GM21717 (cell line): Measurements from ENCODE around the gene CTTNBP2.
A peak's percentile ranks its signal among the peaks of the same experiment; 100 is the strongest.
"Not testable (repeated sequence)": the region's sequence is repeated elsewhere in the genome, so short reads cannot be mapped to it uniquely, and the experiment has no call there.

ENCODE experiments used
- ATAC-seq: cut with Tn5 transposase; IDR thresholded peaks from one replicate; pipeline ENCODE4 v1.9.1; 2021; ENCODE audit warnings: mild to moderate bottlenecking, moderate library complexity; ENCODE audit not compliant: unreplicated experiment

Gene CTTNBP2

DNA sequence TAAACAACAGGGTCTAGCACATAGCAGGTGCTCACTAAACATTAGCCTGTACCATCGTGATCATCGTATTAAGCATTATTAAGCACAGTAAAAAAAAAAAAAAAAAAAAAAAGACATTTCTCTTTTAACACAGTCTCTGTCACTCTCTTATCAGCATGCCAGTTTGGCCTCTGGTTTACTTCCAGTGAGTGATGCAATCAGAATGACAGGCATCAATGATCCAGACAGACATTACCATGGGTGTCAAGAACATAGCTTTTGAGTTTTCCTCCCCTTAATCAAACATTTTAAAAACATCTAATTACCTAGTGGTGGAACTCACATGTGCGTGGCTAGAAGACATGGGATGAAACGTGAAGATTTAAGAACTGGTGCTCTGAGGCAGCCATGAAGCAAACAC is 115.8 kb downstream of the CTTNBP2 start:
- no peak for ATAC-seq

DNA sequence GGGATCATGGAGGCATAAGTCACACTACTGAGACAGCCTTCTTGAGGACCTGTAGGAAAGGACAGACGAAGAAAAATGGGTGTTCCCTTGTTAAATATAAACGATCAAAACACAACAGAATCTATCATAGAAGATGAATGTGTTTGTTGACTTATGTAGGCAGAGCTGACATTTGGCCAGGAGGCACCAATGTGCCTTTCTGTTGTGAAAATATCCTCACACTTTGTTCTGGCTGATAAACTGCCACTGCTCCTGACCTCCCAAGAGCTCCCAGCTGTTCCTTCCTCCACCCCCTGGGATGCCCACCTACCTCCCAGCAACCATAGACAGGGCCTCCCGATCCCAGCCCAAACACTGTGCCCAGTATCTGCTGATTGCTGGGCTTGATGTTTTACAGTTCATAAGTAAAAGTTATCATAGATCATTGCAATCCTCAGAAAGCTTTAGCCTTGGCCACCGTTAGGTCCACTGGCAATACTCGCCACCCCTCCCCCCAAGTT is 116.6 kb downstream of the CTTNBP2 start:
- ATAC-seq, result no peak

DNA sequence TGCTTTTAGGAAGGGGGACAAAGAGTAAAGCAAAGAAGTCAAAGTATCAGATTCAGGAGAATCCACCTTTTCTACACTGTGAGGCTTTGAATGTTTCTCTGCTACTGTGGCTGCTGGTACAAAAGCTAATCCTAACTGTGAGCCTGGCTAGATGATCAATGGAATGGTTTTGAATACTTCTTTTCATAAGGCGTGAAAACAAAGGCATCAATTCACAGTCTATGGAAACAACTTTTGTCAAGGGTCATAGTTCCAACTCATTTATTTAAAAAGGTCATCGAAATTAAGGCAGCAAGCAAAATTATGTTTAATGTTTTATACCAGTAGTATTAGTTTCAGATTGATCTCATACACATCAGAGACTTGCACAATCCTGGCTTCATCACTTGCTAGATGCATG is 118.1 kb downstream of the CTTNBP2 start:
- no peak for ATAC-seq

DNA sequence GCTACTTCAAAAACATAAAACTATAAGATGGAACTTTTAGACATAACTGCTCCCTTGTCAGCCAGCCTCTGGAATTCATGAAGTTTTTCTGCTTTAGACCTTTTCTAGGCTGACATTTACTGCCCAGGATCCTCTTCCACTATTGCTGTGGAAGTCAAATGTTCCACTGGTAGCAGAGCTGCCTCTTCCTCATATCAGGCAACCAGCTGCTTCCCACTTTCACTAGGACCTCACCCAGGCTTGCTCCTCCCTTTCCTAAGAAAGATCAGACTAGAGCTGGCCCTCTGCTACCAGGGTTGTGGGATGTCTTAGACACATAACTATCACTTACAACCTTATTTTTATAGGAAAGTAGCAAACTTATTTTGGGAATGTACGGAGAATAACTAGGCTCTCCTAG is 121.5 kb downstream of the CTTNBP2 start:
- ATAC-seq, result no peak

DNA sequence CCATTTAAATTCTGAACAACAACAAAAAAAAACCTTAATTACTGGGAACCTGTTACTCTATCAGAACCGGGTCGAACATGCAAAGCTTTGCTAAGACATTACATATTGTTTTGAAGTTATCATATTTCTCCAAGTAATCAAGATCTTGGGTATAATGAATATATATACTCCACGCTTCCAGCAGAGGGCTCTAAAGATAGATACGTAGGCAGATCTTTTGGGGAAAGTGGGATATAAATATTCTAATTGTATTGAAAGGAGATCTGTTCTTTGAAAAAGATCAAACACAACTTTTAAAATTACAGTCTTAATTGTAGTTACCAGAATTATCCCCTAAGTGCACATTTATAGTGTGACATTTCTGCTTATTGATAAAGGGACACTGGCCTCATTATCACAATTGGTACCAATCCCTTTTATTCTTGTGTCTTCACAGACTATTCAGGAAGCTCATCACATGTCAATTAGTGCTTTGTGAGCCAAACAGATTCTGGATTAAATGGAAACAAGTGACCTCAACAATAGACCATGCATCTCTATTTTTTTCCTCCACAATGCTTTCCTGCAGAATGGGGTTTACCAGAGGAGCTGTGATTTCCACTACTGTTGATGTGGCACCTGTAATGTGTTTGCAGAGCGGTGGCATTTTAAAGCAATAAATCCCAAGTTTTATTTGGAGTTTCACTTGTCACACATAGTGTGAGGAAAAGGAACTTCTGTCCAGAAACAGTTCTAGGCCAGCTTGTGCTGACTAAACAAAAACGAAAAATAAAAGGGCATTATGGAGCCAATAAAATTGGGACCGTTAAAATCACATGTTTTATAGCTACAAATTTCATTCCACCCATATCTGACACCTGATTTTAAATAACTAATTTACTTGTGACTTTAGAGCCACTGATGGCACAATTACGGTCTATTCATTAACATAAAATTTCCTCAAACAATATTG is 122.4 kb downstream of the CTTNBP2 start:
- no peak for ATAC-seq

DNA sequence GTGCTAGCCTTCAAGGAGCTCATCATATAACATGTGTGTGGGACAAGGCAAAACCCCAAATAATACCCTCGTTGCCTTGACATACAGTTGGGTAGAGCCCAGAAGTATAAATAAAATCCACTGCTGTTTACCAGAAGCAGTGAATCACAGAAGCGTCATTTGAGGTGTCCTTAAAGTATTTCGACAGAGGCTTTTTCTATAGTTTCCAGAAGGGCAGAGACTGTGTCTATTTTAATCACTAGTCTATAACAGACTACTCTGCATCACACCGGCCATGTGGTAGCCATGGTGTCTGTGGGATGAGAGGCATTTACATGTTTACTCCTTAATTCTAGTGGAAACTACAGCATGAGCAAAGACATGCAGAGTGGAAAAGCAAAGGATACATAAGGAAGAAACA is 131.3 kb downstream of the CTTNBP2 start:
- ATAC-seq, result no peak

DNA sequence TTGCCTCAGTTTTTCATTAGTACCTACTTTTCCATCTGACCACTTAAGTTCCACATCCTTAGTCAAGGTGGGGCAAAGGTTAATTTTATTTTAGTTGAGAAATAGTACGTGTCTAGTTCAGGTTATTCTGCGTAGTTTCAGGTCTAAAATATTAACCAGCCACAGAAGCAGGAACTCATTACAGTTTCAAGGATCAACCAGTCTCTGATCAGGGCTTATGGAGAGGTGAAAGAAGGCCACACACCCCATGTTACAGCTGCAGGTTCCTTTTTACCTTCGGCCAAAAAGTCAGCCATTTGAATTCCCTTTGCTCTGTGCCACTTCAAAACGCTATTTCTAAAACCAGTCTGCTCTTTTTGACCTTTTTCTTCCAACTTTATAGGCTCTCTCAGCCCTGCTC is 134.2 kb downstream of the CTTNBP2 start:
- no peak for ATAC-seq

DNA sequence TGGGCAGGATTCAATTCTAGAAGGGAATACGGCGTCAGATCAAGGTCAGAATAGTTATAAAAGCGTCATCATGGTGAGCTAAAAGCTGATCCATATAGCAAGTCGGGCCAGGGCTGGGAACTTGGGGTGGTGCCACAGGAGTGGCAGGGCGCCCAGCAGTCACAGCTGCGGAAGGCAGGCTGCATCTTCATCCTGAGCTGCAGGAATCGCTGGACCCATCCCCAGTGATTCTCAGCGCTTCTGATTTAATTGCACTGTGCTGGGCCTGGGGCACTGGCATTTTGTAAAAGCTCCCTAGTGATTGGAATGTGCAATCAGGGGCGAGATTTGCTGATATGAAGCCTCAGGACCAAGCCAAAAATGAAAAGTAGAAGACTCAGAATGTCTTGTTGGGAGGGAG is 135.3 kb downstream of the CTTNBP2 start:
- ATAC-seq, result no peak

DNA sequence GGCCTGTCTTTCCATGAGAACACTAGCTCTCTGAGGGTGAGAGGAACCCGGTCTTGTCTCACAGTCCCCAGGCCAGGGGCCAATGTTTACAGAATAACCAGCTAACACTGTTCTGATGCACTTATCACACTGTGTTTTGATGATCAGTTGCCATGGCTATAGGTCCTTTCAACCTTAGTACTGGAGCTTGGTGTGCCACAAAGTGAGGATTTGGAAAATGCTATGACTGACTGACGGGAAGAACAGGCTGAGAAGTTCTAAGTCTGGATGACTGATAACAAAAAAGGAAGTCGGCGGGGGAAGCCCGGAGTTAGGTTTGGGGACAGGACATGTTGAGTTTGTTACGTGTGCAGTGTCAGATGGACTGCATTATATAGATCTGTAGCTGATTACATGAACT is 141.8 kb downstream of the CTTNBP2 start:
- peak; percentile 96 for ATAC-seq

DNA sequence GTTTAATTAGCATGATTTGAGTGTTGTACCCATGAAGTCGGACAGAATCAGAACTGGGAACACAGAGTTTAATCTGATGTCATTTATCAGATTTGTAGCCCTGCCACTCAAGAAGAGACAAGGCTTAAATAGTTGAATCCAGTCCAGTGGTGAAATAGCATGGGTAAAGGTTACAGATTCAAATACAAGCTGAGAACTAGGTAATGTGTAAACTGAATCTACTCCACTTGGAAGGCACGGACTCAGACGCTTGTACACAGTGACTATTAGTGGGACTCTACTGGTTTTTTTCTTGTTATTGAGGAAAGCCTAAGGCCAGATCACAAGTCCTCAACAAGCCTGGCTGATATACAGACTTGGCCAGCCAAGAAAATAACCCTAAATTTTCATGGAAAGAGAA is 142.9 kb downstream of the CTTNBP2 start:
- no peak for ATAC-seq

DNA sequence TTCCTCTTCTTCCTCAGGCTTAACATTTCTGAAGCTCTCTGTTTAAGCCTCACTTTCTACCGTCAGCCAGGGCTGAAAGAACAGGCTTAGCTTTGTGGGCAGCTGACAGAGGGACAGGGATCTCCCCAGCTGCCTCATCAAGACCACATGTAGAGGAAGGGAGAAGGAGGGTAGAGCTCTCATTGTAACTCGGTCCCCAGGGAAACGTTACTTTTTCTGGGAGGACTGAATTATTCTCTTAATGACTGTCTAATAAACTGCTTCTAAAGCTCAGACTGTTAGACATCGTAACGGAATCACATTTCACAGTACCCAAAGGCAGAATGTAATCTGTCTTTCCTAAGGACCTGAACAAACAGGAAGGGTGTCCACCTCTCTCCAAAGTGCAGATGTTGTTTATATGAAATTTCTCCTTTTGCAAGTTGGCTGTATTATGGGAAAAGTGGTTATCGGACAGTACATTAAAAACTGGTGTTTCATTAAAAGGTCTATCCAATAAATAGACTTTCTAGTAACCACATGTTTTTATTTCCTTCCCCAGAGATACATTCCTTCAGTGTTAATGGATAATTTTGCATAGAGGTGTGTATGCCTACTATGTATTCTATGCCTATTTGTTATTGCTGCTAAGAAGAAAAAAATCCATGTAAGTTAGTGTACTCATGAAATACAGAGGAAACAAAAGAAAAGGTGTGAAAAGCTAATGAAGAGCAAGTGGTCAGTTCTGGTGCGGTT is 144.2 kb downstream of the CTTNBP2 start:
- peak; percentile 56 for ATAC-seq

DNA sequence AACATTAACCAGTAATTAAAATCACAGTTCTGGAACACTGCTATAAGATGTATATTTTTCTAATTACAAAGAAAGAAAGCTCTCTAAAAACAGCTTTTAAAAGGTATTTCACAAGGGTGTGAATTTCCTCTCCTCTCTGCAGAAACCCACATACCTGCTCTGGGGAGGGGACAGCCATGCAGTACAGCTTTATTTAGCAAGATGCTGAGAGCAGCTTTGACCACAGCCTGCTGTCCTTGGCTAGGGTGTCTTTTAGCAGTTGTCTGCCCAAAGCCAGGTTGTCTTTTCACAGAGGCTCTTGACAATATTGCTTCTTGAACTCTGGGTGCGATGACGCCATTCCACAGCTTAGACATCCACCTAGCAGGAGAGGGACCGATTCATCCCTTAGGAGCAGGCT is 148.3 kb downstream of the CTTNBP2 start:
- ATAC-seq, result no peak

DNA sequence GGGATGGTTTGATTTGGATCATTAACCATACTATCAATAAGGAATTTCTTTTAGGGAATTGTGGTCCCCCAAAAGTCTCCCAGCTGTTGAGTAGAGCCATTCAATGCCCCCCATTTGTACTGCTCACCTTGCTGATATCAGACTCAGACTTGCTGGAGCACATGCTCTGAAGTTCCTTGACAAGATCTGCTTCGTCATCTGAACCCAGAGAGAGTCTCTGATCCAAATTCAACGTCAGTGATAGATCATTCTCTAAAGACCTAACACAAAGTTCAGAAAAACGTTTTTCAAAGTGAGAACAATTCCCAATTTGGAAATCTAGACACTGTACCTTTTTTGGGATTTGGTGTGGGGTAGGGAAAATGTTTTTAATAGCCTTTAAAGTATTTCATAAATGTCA is 153.9 kb downstream of the CTTNBP2 start:
- no peak for ATAC-seq

DNA sequence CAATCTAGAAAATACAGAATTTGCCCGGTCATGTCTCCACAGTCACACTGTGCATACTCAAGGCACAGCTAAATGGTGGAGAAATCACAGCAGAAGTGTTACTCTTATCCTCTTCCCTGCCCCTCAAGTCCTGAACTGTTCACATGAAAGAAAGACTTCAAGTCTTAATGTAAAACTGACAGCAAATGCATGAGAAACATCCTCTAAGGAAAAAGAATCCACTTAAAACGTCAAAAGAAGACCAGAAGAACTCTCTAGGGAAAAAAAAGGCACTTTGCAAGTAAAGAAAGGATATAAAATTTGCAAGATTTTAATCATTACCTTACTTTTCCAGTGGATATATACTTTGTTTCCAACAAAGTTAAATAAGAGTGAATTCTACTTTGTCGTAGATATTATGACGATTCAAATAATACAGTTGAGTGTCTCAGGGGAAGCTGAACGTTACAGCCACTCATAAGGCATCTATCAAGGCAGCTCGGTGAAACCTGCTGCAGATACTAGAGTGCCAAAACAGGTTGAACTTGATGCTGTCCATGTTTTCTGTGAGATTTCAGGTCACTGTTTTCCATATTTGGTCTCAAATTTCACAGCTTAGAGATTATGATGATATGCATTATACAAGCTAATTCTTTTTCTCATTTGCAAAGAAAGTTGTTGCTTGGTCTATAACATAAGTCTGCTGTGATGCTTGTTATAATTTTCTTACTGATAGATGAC is 155.0 kb downstream of the CTTNBP2 start:
- no peak for ATAC-seq

DNA sequence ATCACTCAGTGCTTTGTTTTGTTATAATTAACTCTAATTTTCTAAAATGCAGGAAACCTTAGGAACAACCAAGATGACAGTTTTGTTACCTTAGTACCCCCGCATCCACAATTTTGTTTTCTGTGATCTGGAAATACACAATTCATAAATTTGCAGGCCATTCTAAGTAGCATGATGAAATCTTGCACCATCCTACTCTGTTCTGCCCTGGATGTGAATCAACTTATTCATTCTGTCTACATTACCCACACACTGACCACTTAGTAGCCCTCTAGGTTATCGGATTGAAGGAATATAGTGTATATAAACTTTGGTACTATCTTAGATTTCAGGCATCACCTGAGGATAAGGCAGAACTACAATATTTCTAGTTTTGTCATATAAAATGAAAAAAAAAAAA is 155.9 kb downstream of the CTTNBP2 start:
- no peak for ATAC-seq

DNA sequence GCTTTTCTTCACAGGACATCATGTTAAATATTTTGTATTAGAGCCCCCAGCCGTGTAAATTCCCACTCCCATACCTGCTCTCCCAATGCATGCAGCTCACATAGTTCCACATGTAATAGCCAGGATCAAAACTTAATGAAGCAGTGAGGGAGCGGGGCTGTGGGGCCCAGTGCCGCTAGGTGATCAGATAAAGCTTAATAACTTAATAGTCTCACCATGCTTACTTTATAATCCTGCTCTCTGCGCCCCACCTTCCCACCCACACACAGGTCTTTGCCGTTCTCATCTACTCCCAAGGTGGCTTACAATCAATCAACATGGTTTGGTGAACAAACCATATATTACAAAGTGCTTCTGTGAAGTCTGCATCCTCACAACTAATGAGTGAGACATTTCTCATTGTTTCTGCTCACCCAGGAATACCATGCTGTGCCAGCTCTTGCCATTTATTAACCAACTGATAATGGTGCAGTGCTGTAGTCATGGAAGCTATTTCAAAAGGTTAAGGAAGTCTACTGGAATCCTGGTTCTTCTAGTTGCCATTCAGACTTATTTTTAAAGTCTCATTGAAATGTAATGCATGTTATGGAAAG is 156.4 kb downstream of the CTTNBP2 start:
- ATAC-seq, result no peak

DNA sequence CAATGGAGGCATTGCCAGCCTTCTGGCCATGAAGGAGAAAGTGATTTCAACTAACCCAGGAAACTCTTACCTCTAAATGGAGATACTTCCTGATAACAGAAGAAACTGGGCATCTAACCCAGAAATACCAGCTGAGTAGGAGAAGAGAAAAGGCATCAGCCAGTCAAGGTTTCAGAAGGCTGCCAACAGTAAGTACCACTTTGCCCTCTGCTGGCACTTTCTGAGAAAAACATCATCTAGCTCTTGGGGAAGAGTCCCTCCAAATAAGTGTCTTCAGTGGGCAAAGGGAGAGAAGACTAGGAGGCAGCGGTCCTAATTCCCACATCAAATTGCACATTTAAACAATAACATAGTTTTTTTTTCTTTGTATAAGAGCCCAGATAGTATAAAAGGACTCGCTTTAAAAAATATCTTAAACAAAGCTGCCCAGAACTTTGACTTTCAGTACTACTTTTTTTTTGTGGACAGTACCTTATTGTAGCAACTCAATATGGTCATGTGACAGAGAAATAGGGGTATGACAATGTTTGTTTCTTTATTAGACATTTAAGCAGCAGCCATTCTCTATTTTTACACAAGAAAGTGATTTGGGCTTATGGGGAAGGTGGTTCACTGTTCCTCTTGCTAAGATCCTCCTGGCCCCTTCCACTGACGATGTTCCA is 157.3 kb downstream of the CTTNBP2 start:
- ATAC-seq, result peak; percentile 74

DNA sequence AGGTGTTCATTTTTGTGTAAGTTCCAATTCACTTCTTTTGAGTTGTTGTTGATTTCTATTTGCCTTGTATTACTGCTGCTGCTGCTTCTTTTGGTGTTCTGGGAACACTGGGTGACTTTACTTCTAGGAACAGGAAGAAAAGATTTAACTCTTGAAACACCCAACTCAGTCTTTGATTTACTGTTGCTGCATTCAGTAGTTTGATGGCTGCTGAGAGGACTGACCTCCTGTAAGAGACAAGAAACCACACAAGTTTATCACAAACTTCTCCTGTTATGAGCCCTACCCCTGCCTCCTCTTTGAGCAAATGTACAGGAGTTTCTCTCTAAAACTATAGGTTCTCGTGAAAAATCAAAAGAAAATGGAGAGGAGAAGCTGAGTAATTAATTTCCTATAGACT is 161.7 kb downstream of the CTTNBP2 start:
- ATAC-seq, result no peak

DNA sequence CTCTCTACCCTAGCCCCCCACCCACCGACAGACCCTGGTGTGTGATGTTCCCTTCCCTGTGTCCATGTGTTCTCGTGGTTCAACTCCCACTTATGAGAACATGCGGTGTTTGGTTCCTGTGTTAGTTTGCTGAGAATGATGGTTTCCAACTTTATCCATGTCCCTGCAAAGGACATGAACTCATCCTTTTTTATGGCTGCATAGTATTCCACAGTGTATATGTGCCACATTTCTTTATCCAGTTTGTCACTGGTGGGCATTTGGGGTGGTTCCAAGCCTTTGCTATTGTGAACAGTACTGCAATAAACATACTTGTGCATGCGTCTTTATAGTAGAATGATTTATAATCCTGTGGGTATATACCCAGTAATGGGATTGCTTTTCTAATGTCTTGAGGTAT is 165.1 kb downstream of the CTTNBP2 start:
- ATAC-seq, result not testable (repeated sequence)

DNA sequence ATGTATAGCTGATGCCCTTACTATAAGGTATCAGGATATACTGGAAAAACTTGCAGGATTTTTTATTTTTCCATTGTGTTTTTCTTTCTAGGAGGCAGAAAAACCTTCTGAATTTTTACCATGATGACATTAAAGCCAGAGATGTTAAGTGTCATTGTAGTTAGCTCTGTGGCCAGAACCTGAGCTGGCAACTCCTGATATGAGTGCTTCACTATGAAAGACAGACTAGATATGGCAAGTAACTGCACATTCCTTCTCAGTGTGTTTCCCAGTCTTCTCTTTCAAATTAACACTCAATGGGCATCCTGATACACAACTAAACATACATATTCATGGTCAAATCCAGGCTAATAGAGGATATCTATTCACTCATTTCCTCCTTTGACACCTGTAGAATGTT is 166.2 kb downstream of the CTTNBP2 start:
- no peak for ATAC-seq
